DOHH2 (cell line): Measurements from ENCODE around the gene STX18.
"Not testable (repeated sequence)": the region's sequence is repeated elsewhere in the genome, so short reads cannot be mapped to it uniquely, and the experiment has no call there.

ENCODE experiments used
- H3F3A ChIP-seq: fragments of 200-600 bp; sonication (generic), shearing (Covaris generic); 2 replicates; pipeline ENCODE4 v1.6.0; 2016; ENCODE audit warnings: antibody characterized with exemption, mild to moderate bottlenecking; ENCODE audit not compliant: control insufficient read depth, insufficient read depth
- H3K27ac ChIP-seq: fragments of 200-600 bp; sonication (generic); 2 replicates; pipeline ENCODE4 v1.5.1; 2014; ENCODE audit warnings: low read depth, mild to moderate bottlenecking, low read length, moderate library complexity
- H3K27me3 ChIP-seq: fragments of 200-600 bp; sonication (generic); 2 replicates; pipeline ENCODE4 v1.6.1; 2014; ENCODE audit warnings: mild to moderate bottlenecking, low read length, mixed read lengths; ENCODE audit not compliant: control insufficient read depth
- H3K36me3 ChIP-seq: fragments of 200-600 bp; sonication (generic); 2 replicates; pipeline ENCODE4 v1.6.1; 2014; ENCODE audit warnings: mild to moderate bottlenecking, low read length, moderate library complexity, mixed read lengths; ENCODE audit not compliant: control insufficient read depth
- H3K4me1 ChIP-seq: fragments of 200-600 bp; sonication (generic); 2 replicates; pipeline ENCODE4 v1.6.1; 2014; ENCODE audit warnings: mild to moderate bottlenecking, low read length, mixed read lengths; ENCODE audit not compliant: control insufficient read depth
- H3K4me2 ChIP-seq: fragments of 200-600 bp; sonication (generic); 2 replicates; pipeline ENCODE4 v1.6.0; 2014; ENCODE audit warnings: mild to moderate bottlenecking, low read length, moderate library complexity
- H3K4me3 ChIP-seq: fragments of 200-600 bp; sonication (generic); 2 replicates; pipeline ENCODE4 v1.5.1; 2014; ENCODE audit warnings: mild to moderate bottlenecking, low read length, mixed read lengths
- H3K79me2 ChIP-seq: fragments of 200-600 bp; sonication (generic); 2 replicates; pipeline ENCODE4 v1.6.1; 2014; ENCODE audit warnings: mild to moderate bottlenecking, low read length, mixed read lengths; ENCODE audit not compliant: control insufficient read depth
- H3K9me2 ChIP-seq: fragments of 200-600 bp; sonication (generic); replicated peaks from 2 replicates; pipeline ENCODE4 v1.6.1; 2014; ENCODE audit warnings: mild to moderate bottlenecking, low read length, mixed read lengths; ENCODE audit not compliant: control insufficient read depth
- H3K9me3 ChIP-seq: fragments of 200-600 bp; sonication (generic); 2 replicates; pipeline ENCODE4 v1.6.1; 2014; ENCODE audit warnings: antibody characterized with exemption, low read length, mixed read lengths; ENCODE audit not compliant: control insufficient read depth, insufficient read depth
- H4K20me1 ChIP-seq: fragments of 200-600 bp; sonication (generic); 2 replicates; pipeline ENCODE4 v1.6.0; 2014; ENCODE audit warnings: low read depth, mild to moderate bottlenecking, antibody characterized with exemption, low read length, moderate library complexity; ENCODE audit not compliant: control insufficient read depth, insufficient read depth
- CTCF ChIP-seq: fragments of 200-600 bp; sonication (generic); IDR thresholded peaks from one replicate; pipeline ENCODE4 v1.5.1; 2014; ENCODE audit warnings: antibody characterized with exemption, mild to moderate bottlenecking, low read depth, low read length; ENCODE audit not compliant: poor library complexity, severe bottlenecking
- EZH2phosphoT487 ChIP-seq: fragments of 200-600 bp; sonication (generic); IDR thresholded peaks from 2 replicates; pipeline ENCODE4 v1.6.1; 2017; ENCODE audit warnings: borderline replicate concordance, mild to moderate bottlenecking, antibody characterized with exemption, low read length, moderate library complexity, mixed read lengths

The STX18 gene

DNA sequence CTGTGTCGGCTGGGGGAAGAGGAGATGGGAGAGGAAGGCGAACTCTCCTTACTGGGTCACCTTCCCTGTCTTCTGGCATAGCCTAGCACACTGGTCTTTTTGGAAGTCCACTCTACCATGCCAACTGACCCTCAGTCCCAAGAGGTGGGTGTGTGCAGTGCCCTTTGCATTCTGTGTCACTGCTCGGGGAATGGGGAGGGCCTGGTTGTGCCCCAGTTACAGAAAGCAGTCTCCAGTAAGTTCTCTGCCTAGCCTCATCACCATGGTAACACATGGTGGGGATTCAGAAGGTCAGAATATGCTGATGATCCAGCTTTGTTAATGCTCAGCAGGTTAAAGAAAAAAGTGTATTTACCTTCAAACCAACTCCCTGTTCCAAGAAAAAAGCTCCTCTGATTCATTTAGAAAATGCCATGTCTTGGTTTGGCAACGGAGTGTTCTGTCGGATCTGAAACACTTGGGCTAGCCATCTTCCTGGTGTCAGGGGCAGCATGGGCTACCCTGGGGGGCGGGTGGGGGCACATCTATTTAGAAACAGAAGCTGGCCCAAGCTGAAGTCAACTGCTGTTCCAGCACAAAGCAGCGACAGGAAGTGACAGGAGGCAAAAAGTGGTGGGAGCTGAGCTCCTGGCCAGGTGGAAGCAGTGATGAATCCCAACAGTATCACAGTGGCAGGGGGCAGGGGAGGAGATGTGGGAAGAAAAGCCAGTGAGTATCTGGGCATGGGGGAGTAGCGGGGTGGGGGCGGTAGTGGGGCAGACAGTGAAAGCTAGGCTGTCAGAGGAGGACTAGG is 117.9 kb downstream of the STX18 start:
- no peaks in the 10 kb centered on the region for H3K27me3 ChIP-seq
- no peaks in the 10 kb centered on the region for H3F3A ChIP-seq
- no peak overlapping the region for H3K4me3 ChIP-seq
- no peaks in the 10 kb centered on the region for H3K79me2 ChIP-seq
- TF ChIP-seq CTCF (no peak), EZH2phosphoT487 (no peak)
- H3K4me1 ChIP-seq = no peaks in the 10 kb centered on the region
- no peaks in the 10 kb centered on the region for H3K9me3 ChIP-seq
- no peak overlapping the region for H3K27ac ChIP-seq
- no peak overlapping the region for H3K4me2 ChIP-seq
- H3K36me3 ChIP-seq = peaks cover 17% of the 10 kb centered on the region; the same call in 1 of the 2 replicates
- H3K9me2 ChIP-seq = no peaks in the 10 kb centered on the region
- no peaks in the 10 kb centered on the region for H4K20me1 ChIP-seq

GRCh38 chr4:4422856-4423499 is 118.9 kb downstream of the STX18 start:
- no peaks in the 10 kb centered on the region for H4K20me1 ChIP-seq
- H3K4me3 ChIP-seq = no peak overlapping the region

DNA sequence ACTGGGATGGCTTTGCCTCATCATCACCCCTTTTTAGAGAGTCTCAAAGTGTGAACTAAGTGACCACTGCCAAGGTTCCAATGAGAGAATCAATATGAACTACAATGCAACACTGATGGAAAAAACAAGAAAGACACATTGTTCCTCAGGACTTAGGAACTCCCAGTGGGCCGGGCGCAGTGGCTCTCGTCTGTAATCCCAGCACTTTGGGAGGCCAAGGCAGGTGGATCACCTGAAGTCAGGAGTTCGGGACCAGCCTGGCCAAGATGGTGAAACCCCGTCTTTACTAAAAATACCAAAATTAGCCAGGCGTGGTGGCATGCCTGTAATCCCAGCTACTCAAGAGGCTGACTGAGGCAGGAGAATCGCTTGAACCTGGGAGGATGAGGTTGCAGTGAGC is 119.7 kb downstream of the STX18 start:
- not testable (repeated sequence) for H3K79me2 ChIP-seq
- H3K36me3 ChIP-seq = peaks cover 17% of the 10 kb centered on the region; the same call in 1 of the 2 replicates

More at GRCh38 chr4:4422856-4423499, 118.9 kb downstream of the STX18 start:
- Histone ChIP-seq H3K36me3 (peaks cover 17% of the 10 kb centered on the region; the same call in 1 of the 2 replicates), H3F3A (no peaks in the 10 kb centered on the region), H3K79me2 (no peaks in the 10 kb centered on the region), H3K27ac (no peak overlapping the region), H3K4me2 (no peak overlapping the region), H3K9me2 (no peaks in the 10 kb centered on the region), H3K9me3 (no peaks in the 10 kb centered on the region), H3K27me3 (no peaks in the 10 kb centered on the region), H3K4me1 (no peaks in the 10 kb centered on the region)
- TF ChIP-seq EZH2phosphoT487 = no peak
- no peak for TF ChIP-seq CTCF

DNA sequence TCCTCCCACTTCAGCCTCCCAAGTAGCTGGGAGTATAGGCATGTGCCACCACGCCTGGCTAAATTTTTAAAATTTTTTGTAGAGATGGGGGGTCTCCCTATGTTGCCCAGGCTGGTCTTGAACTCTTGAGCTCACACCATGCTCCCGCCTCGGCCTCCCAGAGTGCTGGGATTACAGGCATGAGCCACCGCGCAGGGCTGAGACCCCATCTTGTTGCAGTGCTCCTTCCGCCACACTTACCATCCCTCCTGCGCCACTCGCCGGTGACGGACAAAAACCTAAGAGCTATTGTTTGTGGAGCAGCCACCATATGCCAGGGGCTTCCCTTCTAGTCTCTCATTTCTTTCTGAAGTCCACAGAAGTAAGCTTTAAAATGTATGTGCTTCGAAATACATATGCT is 120.5 kb downstream of the STX18 start:
- Histone ChIP-seq H3K36me3 (peaks cover 17% of the 10 kb centered on the region; the same call in 1 of the 2 replicates), H3K4me2 (no peak overlapping the region), H3K4me1 (no peaks in the 10 kb centered on the region), H3K79me2 (no peaks in the 10 kb centered on the region), H3K9me3 (no peaks in the 10 kb centered on the region), H3F3A (no peaks in the 10 kb centered on the region), H3K27ac (no peak overlapping the region), H3K27me3 (no peaks in the 10 kb centered on the region), H3K4me3 (no peak overlapping the region), H3K9me2 (no peaks in the 10 kb centered on the region), H4K20me1 (no peaks in the 10 kb centered on the region)
- TF ChIP-seq EZH2phosphoT487 (no peak), CTCF (no peak)

More for the DNA sequence above, 119.7 kb downstream of the STX18 start:
- H4K20me1 ChIP-seq, H3F3A ChIP-seq, H3K9me3 ChIP-seq, H3K4me3 ChIP-seq, H3K27ac ChIP-seq, H3K4me2 ChIP-seq, H3K9me2 ChIP-seq, H3K27me3 ChIP-seq, H3K4me1 ChIP-seq: not testable (repeated sequence)
